ENCODE measurements around the gene LOXL1. TPM values are rescaled to one million over a fixed set of nuclear protein-coding genes. Genes with fewer than 3 reads are reported as not detected.

LOXL1 gene
- polyA plus RNA-seq, 3 donors: 86.3 to 88.4 (median 88.1) TPM

GRCh38 chr15:73921254-73921925 is 4.9 kb upstream of the LOXL1 start:
- no peak for DNase-seq (ENCODE audit: low read depth in 3 of 3, low spot score in 2 of 3)

GRCh38 chr15:73922186-73923151 is 3.8 kb upstream of the LOXL1 start:
- no peak for DNase-seq (ENCODE audit: low read depth in 3 of 3, low spot score in 2 of 3)

GRCh38 chr15:73923156-73923487 is 3.1 kb upstream of the LOXL1 start:
- no peak for DNase-seq (ENCODE audit: low read depth in 3 of 3, low spot score in 2 of 3)

- no peak for DNase-seq (ENCODE audit: low read depth in 3 of 3, low spot score in 2 of 3)
Observed at GRCh38 chr15:73923488-73924164, 2.6 kb upstream of the LOXL1 start.

GRCh38 chr15:73924171-73924921 is 1.9 kb upstream of the LOXL1 start:
- no peak for DNase-seq (ENCODE audit: low read depth in 3 of 3, low spot score in 2 of 3)

GRCh38 chr15:73925848-73926218 is 429 bp upstream of the LOXL1 start:
- no peak for DNase-seq (ENCODE audit: low read depth in 3 of 3, low spot score in 2 of 3)

- no peak for DNase-seq (ENCODE audit: low read depth in 3 of 3, low spot score in 2 of 3)
Observed at GRCh38 chr15:73927003-73927475, 777 bp downstream of the LOXL1 start.

GRCh38 chr15:73927476-73928240 is 1.4 kb downstream of the LOXL1 start:
- DNase-seq (ENCODE audit: low read depth in 3 of 3, low spot score in 2 of 3): no peak

- DNase-seq (ENCODE audit: low read depth in 3 of 3, low spot score in 2 of 3): no peak
Observed at GRCh38 chr15:73928241-73928579, 1.9 kb downstream of the LOXL1 start.

- no peak for DNase-seq (ENCODE audit: low read depth in 3 of 3, low spot score in 2 of 3)
Observed at GRCh38 chr15:73928971-73929627, 2.8 kb downstream of the LOXL1 start.

GRCh38 chr15:73930371-73930770 is 4.1 kb downstream of the LOXL1 start:
- DNase-seq (ENCODE audit: low read depth in 3 of 3, low spot score in 2 of 3): no peak

- DNase-seq (ENCODE audit: low read depth in 3 of 3, low spot score in 2 of 3): no peak
Observed at GRCh38 chr15:73930790-73931281, 4.6 kb downstream of the LOXL1 start.

- no peak for DNase-seq (ENCODE audit: low read depth in 3 of 3, low spot score in 2 of 3)
Observed at GRCh38 chr15:73931441-73931840, 5.2 kb downstream of the LOXL1 start.

GRCh38 chr15:73932381-73933191 is 6.3 kb downstream of the LOXL1 start:
- DNase-seq (ENCODE audit: low read depth in 3 of 3, low spot score in 2 of 3): no peak

- no peak for DNase-seq (ENCODE audit: low read depth in 3 of 3, low spot score in 2 of 3)
Observed at GRCh38 chr15:73934281-73934680, 8.0 kb downstream of the LOXL1 start.

- DNase-seq (ENCODE audit: low read depth in 3 of 3, low spot score in 2 of 3): no peak
Observed at GRCh38 chr15:73935547-73935946, 9.3 kb downstream of the LOXL1 start.

GRCh38 chr15:73936181-73936580 is 9.9 kb downstream of the LOXL1 start:
- DNase-seq (ENCODE audit: low read depth in 3 of 3, low spot score in 2 of 3): no peak

- no peak for DNase-seq (ENCODE audit: low read depth in 3 of 3, low spot score in 2 of 3)
Observed at GRCh38 chr15:73936588-73937290, 10.5 kb downstream of the LOXL1 start.
